ENCODE data around the gene ERGIC1.

Gene ERGIC1

GRCh38 chr5:172875505-172876279 is 41.6 kb downstream of the ERGIC1 start:
- H3K36me3 ChIP-seq (ENCODE audit: insufficient read depth, low read length): peaks cover 15% of the 10 kb centered on the region; the same call in 1 of the 2 replicates
- peaks cover 90% of the 10 kb centered on the region for H3K79me2 ChIP-seq (ENCODE audit: insufficient read depth, low read length)
- H2AFZ ChIP-seq (ENCODE audit: low read length): no peak overlapping the region
- H3K27me3 ChIP-seq (ENCODE audit: insufficient read depth, low read length, poor library complexity, severe bottlenecking): no peaks in the 10 kb centered on the region
- no peak overlapping the region for H3K4me3 ChIP-seq (ENCODE audit: low read length, poor library complexity, severe bottlenecking)
- peaks cover 52% of the 10 kb centered on the region for H4K20me1 ChIP-seq (ENCODE audit: insufficient read depth, low read length, poor library complexity, severe bottlenecking)
- H3F3A ChIP-seq (ENCODE audit: low read depth): no peaks in the 10 kb centered on the region
- no peaks in the 10 kb centered on the region for H3K9me2 ChIP-seq (replicated peaks; ENCODE audit: low read depth, low read length)
- no peaks in the 10 kb centered on the region for H3K4me1 ChIP-seq (ENCODE audit: insufficient read depth, low read length, poor library complexity, severe bottlenecking)
- no peak overlapping the region for H3K4me2 ChIP-seq (ENCODE audit: low read depth, low read length, poor library complexity, severe bottlenecking)
- H3K9ac ChIP-seq (ENCODE audit: low read depth, low read length, poor library complexity, severe bottlenecking): no peak overlapping the region
- H3K9me3 ChIP-seq (ENCODE audit: insufficient read depth, low read depth, low read length): no peaks in the 10 kb centered on the region
- no peak for TF ChIP-seq EZH2phosphoT487 (IDR thresholded peaks at IDR 0.05; ENCODE audit: borderline replicate concordance)
- TF ChIP-seq CTCF (conservative IDR thresholded peaks at IDR 0.05; ENCODE audit: low read length): no peak

GRCh38 chr5:172876578-172876977 is 42.5 kb downstream of the ERGIC1 start:
- no peaks in the 10 kb centered on the region for H3K4me1 ChIP-seq (ENCODE audit: insufficient read depth, low read length, poor library complexity, severe bottlenecking)

GRCh38 chr5:172877466-172878260 is 43.6 kb downstream of the ERGIC1 start:
- no peaks in the 10 kb centered on the region for H3K9me2 ChIP-seq (replicated peaks; ENCODE audit: low read depth, low read length)
- H3F3A ChIP-seq (ENCODE audit: low read depth): no peaks in the 10 kb centered on the region
- TF ChIP-seq CTCF (conservative IDR thresholded peaks at IDR 0.05; ENCODE audit: low read length): no peak
- TF ChIP-seq EZH2phosphoT487 (IDR thresholded peaks at IDR 0.05; ENCODE audit: borderline replicate concordance): no peak
- peaks cover 84% of the 10 kb centered on the region for H3K79me2 ChIP-seq (ENCODE audit: insufficient read depth, low read length)
- H3K4me3 ChIP-seq (ENCODE audit: low read length, poor library complexity, severe bottlenecking): no peak overlapping the region
- H3K4me1 ChIP-seq (ENCODE audit: insufficient read depth, low read length, poor library complexity, severe bottlenecking): no peaks in the 10 kb centered on the region
- no peak overlapping the region for H3K4me2 ChIP-seq (ENCODE audit: low read depth, low read length, poor library complexity, severe bottlenecking)
- H3K9ac ChIP-seq (ENCODE audit: low read depth, low read length, poor library complexity, severe bottlenecking): no peak overlapping the region
- peaks cover 41% of the 10 kb centered on the region for H4K20me1 ChIP-seq (ENCODE audit: insufficient read depth, low read length, poor library complexity, severe bottlenecking)
- no peaks in the 10 kb centered on the region for H3K27me3 ChIP-seq (ENCODE audit: insufficient read depth, low read length, poor library complexity, severe bottlenecking)
- H3K36me3 ChIP-seq (ENCODE audit: insufficient read depth, low read length): 0 out of 2 replicates have a peak, but pooled peaks cover 3% of the 10 kb centered on the region
- H3K9me3 ChIP-seq (ENCODE audit: insufficient read depth, low read depth, low read length): no peaks in the 10 kb centered on the region
- no peak overlapping the region for H2AFZ ChIP-seq (ENCODE audit: low read length)

More at GRCh38 chr5:172876578-172876977, 42.5 kb downstream of the ERGIC1 start:
- no peaks in the 10 kb centered on the region for H3K9me3 ChIP-seq (ENCODE audit: insufficient read depth, low read depth, low read length)
- no peak overlapping the region for H3K4me2 ChIP-seq (ENCODE audit: low read depth, low read length, poor library complexity, severe bottlenecking)
- no peaks in the 10 kb centered on the region for H3F3A ChIP-seq (ENCODE audit: low read depth)
- peaks cover 7% of the 10 kb centered on the region; the same call in 1 of the 2 replicates for H3K36me3 ChIP-seq (ENCODE audit: insufficient read depth, low read length)
- H3K27me3 ChIP-seq (ENCODE audit: insufficient read depth, low read length, poor library complexity, severe bottlenecking): no peaks in the 10 kb centered on the region
- H3K9me2 ChIP-seq (replicated peaks; ENCODE audit: low read depth, low read length): no peaks in the 10 kb centered on the region
- H4K20me1 ChIP-seq (ENCODE audit: insufficient read depth, low read length, poor library complexity, severe bottlenecking): peaks cover 45% of the 10 kb centered on the region
- peaks cover 83% of the 10 kb centered on the region for H3K79me2 ChIP-seq (ENCODE audit: insufficient read depth, low read length)
- no peak overlapping the region for H2AFZ ChIP-seq (ENCODE audit: low read length)
- H3K4me3 ChIP-seq (ENCODE audit: low read length, poor library complexity, severe bottlenecking): no peak overlapping the region
- H3K9ac ChIP-seq (ENCODE audit: low read depth, low read length, poor library complexity, severe bottlenecking): no peak overlapping the region
- TF ChIP-seq CTCF (conservative IDR thresholded peaks at IDR 0.05; ENCODE audit: low read length) (no peak), EZH2phosphoT487 (IDR thresholded peaks at IDR 0.05; ENCODE audit: borderline replicate concordance) (no peak)
